CD4-positive, alpha-beta T cell treated with Interleukin-2 at 100 ng/mL for 4 hours (primary cell): ENCODE measurements around the gene STX2.
"Not testable (repeated sequence)": the region's sequence is repeated elsewhere in the genome, so short reads cannot be mapped to it uniquely, and the experiment has no call there.

ENCODE experiments used
- DNase-seq: peaks from one replicate; pipeline ENCODE4 v3.0.0-alpha.2; 2020; ENCODE audit warnings: low spot score

Gene STX2

GRCh38 chr12:130838951-130839769 is at the start of gene STX2:
Gene STX2, minus strand, starts transcription at chr12:130839250. Its CDS starts 151 bp downstream, at chr12:130839099.
- DNase-seq = peak; percentile 91

- not testable (repeated sequence) for DNase-seq
Measured at GRCh38 chr12:130887190-130887589, 48.1 kb upstream of the STX2 start.

GRCh38 chr12:130881548-130881947 is 42.5 kb upstream of the STX2 start:
- DNase-seq = no peak

GRCh38 chr12:130881046-130881445 is 42.0 kb upstream of the STX2 start:
- DNase-seq = no peak

- DNase-seq = no peak
Measured at GRCh38 chr12:130880411-130880885, 41.4 kb upstream of the STX2 start.

- no peak for DNase-seq
Measured at GRCh38 chr12:130879781-130880389, 40.8 kb upstream of the STX2 start.

- DNase-seq = no peak
Measured at GRCh38 chr12:130879212-130879686, 40.2 kb upstream of the STX2 start.

GRCh38 chr12:130878193-130879185 is 39.4 kb upstream of the STX2 start:
- DNase-seq = no peak

GRCh38 chr12:130877333-130877732 is 38.3 kb upstream of the STX2 start:
- no peak for DNase-seq

GRCh38 chr12:130876758-130877157 is 37.7 kb upstream of the STX2 start:
- DNase-seq = no peak

- no peak for DNase-seq
Measured at GRCh38 chr12:130876297-130876696, 37.2 kb upstream of the STX2 start.

- not testable (repeated sequence) for DNase-seq
Measured at GRCh38 chr12:130875708-130876107, 36.7 kb upstream of the STX2 start.

- DNase-seq = no peak
Measured at GRCh38 chr12:130875193-130875592, 36.1 kb upstream of the STX2 start.

GRCh38 chr12:130874696-130875095 is 35.6 kb upstream of the STX2 start:
- DNase-seq = no peak

GRCh38 chr12:130873825-130874224 is 34.8 kb upstream of the STX2 start:
- no peak for DNase-seq

- DNase-seq = no peak
Measured at GRCh38 chr12:130873106-130873795, 34.2 kb upstream of the STX2 start.

- DNase-seq = peak; percentile 26
Measured at GRCh38 chr12:130872179-130873096, 33.4 kb upstream of the STX2 start.

- DNase-seq = peak; percentile 94
Measured at GRCh38 chr12:130871286-130872178, 32.5 kb upstream of the STX2 start, which contains the start of gene RAN. Gene RAN, plus strand, starts transcription at chr12:130872066. Its CDS starts 528 bp downstream, at chr12:130872594.
